Tibial nerve (tissue), 4 donors: ENCODE results near the gene PRPF6. TPM values are rescaled to one million over a fixed set of nuclear protein-coding genes. Genes with fewer than 3 reads are reported as not detected.
A peak's percentile ranks its signal among the peaks of the same experiment; 100 is the strongest.

Source experiments
- DNase-seq, 2 donors: peaks; one replicate each; pipeline ENCODE4 v3.0.0-alpha.2; 2019; ENCODE audit warnings: low spot score in 2 of 2
- H3K27ac ChIP-seq, 4 donors: fragments of 200-600 bp; sonication (generic) in 3 of 4; one replicate each; pipeline ENCODE4 v1.5.1; 2017 to 2019; ENCODE audit warnings: mild to moderate bottlenecking in 1 of 4
- H3K27me3 ChIP-seq, 2 donors: fragments of 200-600 bp; sonication (generic) in 1 of 2; one replicate each; pipeline versions ENCODE4 v1.5.1 to v1.6.0; 2017 to 2019
- H3K36me3 ChIP-seq, 3 donors: fragments of 200-600 bp; sonication (generic); one replicate each; pipeline ENCODE4 v1.5.1; 2018 to 2019
- H3K4me1 ChIP-seq, 4 donors: fragments of 200-600 bp; sonication (generic) in 3 of 4; one replicate each; pipeline ENCODE4 v1.5.1; 2017 to 2019
- H3K4me3 ChIP-seq, 4 donors: fragments of 200-600 bp; sonication (generic) in 3 of 4; one replicate each; pipeline ENCODE4 v1.5.1; 2017 to 2019; ENCODE audit warnings: mild to moderate bottlenecking in 1 of 4, moderate library complexity in 1 of 4
- H3K9me3 ChIP-seq, 4 donors: fragments of 200-600 bp; sonication (generic) in 3 of 4; one replicate each; pipeline ENCODE4 v1.5.1; 2017 to 2019
- EP300 ChIP-seq, 2 donors: sonication (generic); formaldehyde crosslinking; IDR thresholded peaks; one replicate each; pipeline ENCODE4 v1.6.1; 2017; ENCODE audit warnings: antibody characterized with exemption in 2 of 2, mild to moderate bottlenecking in 1 of 2
- POLR2A ChIP-seq, 2 donors: fragments of 450-650 bp; IDR thresholded peaks; one replicate each; pipeline ENCODE4 v1.6.1; 2017; ENCODE audit warnings: antibody characterized with exemption in 2 of 2, mild to moderate bottlenecking in 2 of 2, moderate library complexity in 2 of 2
- WGBS, 2 donors: methylation state at CpG; one replicate each; pipeline ENCODE4 v1.1.5; 2018; 5-methylcytosine and 5-hydroxymethylcytosine counted together
- total RNA-seq, 4 donors: library from RNA; depleted of rRNA; stranded (reverse); fragments of >200 nt; gene quantifications; one replicate each; pipeline ENCODE4 v1.1.0, GENCODE V29; 2016
- TF ChIP-seq, protein P1 (sequence below), 5 experiments: fragments of 200-600 bp in 3 of 5; fragments of 450-650 bp in 2 of 5; sonication (generic) in 3 of 5; IDR thresholded peaks; one replicate each; pipeline ENCODE4 v1.5.1; 2016 to 2019; ENCODE audit warnings: antibody characterized with exemption in 5 of 5, mild to moderate bottlenecking in 3 of 5, moderate library complexity in 2 of 5

The PRPF6 gene
- total RNA-seq, 4 donors from 2014 or later, result 70.5 to 77.0 (median 73.8) TPM

DNA sequence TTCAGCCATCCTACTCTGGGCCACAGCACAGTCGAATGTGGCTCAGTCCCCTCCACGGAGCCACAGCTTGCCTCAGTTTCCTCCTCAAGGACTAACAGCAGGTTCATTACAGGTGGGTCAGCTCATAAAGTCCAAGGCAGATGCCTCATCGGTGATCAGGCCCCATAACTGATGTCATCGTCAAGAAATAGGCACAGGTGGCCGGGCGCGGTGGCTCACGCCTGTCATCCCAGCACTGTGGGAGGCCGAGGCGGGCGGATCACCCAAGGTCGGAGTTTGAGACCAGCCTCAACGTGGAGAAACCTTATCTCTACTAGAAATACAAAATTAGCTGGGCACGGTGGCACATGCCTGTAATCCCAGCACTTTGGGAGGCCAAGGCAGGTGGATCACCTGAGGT, 28.2 kb upstream of the PRPF6 start:
- Histone ChIP-seq H3K4me3 (no peak overlapping the region), H3K27me3 (no peaks in the 10 kb centered on the region), H3K36me3 (no peaks in the 10 kb centered on the region), H3K9me3 (no peaks in the 10 kb centered on the region), H3K4me1 (peaks cover 0 to 89% (median 78%) of the 10 kb centered on the region in 4 donors), H3K27ac (peak overlapping the region in 3 of 4 donors; percentile 81 to 92 (median 90))
- TF ChIP-seq EP300 (IDR thresholded peaks at IDR 0.05) (no peak), POLR2A (IDR thresholded peaks at IDR 0.05) (no peak)
- TF ChIP-seq, protein P1, sequence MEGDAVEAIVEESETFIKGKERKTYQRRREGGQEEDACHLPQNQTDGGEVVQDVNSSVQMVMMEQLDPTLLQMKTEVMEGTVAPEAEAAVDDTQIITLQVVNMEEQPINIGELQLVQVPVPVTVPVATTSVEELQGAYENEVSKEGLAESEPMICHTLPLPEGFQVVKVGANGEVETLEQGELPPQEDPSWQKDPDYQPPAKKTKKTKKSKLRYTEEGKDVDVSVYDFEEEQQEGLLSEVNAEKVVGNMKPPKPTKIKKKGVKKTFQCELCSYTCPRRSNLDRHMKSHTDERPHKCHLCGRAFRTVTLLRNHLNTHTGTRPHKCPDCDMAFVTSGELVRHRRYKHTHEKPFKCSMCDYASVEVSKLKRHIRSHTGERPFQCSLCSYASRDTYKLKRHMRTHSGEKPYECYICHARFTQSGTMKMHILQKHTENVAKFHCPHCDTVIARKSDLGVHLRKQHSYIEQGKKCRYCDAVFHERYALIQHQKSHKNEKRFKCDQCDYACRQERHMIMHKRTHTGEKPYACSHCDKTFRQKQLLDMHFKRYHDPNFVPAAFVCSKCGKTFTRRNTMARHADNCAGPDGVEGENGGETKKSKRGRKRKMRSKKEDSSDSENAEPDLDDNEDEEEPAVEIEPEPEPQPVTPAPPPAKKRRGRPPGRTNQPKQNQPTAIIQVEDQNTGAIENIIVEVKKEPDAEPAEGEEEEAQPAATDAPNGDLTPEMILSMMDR (IDR thresholded peaks at IDR 0.05), result no peak
- no peak for DNase-seq
- 91% methylated on average over 14 of the region's 14 CpGs for WGBS, 2 donors

DNA sequence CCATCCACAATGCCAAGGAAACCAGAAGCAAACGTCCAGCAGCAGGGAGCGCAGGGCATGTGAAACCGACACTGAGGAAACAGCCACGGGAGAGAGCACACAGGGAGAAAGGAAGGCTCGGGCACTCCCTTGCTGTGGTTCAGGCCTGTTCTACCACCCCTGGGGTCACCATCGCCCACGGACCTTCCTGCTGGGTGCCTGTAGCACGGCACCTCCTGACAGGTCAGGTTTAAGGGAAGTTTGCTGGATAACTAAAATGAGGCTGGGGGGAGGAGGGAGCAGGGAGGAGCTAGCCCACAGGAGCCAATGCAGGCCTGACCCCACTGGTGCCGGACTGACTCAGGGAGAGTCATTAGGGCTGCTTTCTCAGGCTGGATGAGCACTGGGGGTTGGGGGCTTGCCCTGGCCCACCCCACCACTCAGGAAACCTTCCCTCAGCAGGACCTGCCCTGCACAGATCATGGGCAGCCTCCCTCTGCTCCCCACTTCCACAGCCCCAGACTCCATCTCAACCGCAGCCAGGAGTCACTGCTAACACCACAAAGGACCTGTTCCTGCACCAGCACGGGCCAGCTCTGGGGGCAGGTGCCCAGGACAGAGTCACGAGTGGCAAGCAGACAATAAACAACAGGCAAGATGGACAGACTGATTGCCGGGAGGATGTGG, 27.0 kb upstream of the PRPF6 start:
- WGBS, 2 donors, result 50 to 52% methylated on average over 13 of the region's 13 CpGs
- no peaks in the 10 kb centered on the region for H3K9me3 ChIP-seq
- H3K27me3 ChIP-seq, result no peaks in the 10 kb centered on the region
- H3K4me3 ChIP-seq, result no peak overlapping the region
- no peak for DNase-seq
- H3K27ac ChIP-seq, result peak overlapping the region in 2 of 4 donors; percentile 50 to 96
- peaks cover 0 to 83% (median 68%) of the 10 kb centered on the region in 4 donors for H3K4me1 ChIP-seq
- H3K36me3 ChIP-seq, result peaks cover 0 to 2% (median 0%) of the 10 kb centered on the region in 3 donors
- no peak for TF ChIP-seq POLR2A (IDR thresholded peaks at IDR 0.05)
- TF ChIP-seq EP300 (IDR thresholded peaks at IDR 0.05), result no peak
- TF ChIP-seq, protein P1 (IDR thresholded peaks at IDR 0.05), result no peak

DNA sequence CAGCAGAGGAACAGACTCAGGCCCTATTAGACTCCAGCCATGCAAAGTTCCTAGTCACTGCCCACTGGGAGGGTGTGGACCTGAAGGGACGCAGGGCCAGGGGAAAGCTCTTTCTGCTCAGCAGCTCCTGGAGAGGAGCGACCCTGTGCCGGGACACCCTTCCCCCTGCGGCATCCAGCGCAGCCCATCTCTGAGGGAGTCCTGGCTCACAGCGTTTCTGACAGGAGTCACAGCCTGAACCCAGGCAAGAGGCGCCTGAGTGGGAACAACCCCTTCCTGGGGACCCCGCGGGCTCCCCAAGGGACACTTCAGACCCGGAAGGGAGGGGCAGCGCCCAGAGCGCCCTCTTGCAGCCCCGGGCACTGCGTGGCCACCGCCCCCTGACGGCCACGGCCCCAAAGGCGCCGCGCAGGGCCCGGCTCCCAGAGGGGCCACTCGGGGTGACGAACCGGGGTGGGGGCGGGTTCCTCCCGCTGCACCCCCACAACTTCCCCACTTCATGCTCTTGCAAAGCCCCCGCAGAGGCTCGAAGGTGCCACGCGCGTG, 25.6 kb upstream of the PRPF6 start:
- DNase-seq, result no peak
- peak overlapping the region; percentile 89 to 97 (median 96) for H3K4me3 ChIP-seq
- peaks cover 0 to 68% (median 54%) of the 10 kb centered on the region in 4 donors for H3K4me1 ChIP-seq
- no peaks in the 10 kb centered on the region for H3K9me3 ChIP-seq
- peaks cover 0 to 17% (median 0%) of the 10 kb centered on the region in 3 donors for H3K36me3 ChIP-seq
- H3K27ac ChIP-seq, result peak overlapping the region; percentile 90 to 97 (median 95)
- no peak for TF ChIP-seq POLR2A (IDR thresholded peaks at IDR 0.05)
- TF ChIP-seq EP300 (IDR thresholded peaks at IDR 0.05), result no peak
- TF ChIP-seq, protein P1 (IDR thresholded peaks at IDR 0.05), result peak; percentile 22 to 46 (median 34)
- 0% methylated on average over 7 to 18 of the region's 31 CpGs for WGBS, 2 donors
- H3K27me3 ChIP-seq, result no peaks in the 10 kb centered on the region

DNA sequence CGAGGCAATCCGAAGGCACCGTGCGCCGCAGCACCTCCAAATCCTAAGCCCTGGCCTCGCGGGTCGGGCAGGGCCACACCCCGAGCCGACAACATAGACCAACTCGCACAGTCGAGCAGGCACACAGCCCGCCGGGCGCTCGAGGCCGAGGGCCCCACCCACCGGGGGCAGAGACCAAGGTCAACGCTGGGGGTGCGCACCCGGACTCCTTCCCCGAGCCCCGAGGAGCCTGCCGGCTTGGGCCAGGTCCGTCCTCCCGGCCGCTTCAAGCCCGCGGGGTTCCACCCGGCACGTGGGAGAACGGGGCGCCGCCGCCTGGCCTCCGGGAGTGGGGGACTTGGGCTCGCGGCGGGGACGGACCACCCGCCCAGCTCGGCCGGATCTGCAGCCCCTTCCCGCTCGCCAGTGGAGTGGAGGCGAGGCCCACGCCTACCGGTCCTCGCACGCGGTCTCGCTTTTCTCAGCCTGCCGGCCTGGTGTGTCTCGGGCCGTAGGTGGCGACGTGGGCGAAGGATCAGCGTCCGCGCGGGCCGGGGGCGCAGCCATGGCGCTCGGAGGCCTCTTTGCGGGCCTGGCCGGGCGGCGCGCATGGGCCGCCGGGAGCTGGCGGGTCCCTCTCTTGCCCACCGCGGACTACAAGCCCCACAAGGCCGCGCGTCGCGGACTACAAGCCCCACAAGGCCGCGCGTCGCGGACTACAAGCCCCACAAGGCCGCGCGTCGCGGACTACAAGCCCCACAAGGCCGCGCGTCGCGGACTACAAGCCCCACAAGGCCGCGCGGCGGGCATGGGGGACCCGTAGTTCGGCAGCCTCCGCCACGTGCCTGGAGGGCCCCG, 24.9 kb upstream of the PRPF6 start, which contains the start of gene UCKL1:
TSS of gene UCKL1 (minus strand) at position 590 of the 837 bp plus-strand sequence. CDS start at position 546, 44 bp downstream.
- peak within 1 kb of the TSS; percentile 89 to 97 (median 96) for H3K4me3 ChIP-seq
- TF ChIP-seq, protein P1 (IDR thresholded peaks at IDR 0.05), result peak in 2 of 5 experiments; percentile 4 to 5
- peak in 1 of 2 donors; percentile 83 for TF ChIP-seq EP300 (IDR thresholded peaks at IDR 0.05)
- TF ChIP-seq POLR2A (IDR thresholded peaks at IDR 0.05), result peak in 1 of 2 donors; percentile 81
- peaks cover 0 to 62% (median 47%) of the 10 kb centered on the region in 4 donors for H3K4me1 ChIP-seq
- no peaks in the 10 kb centered on the region for H3K27me3 ChIP-seq
- peak; percentile 86 to 88 for DNase-seq
- 1% methylated on average over 44 to 54 of the region's 105 CpGs for WGBS, 2 donors
- H3K9me3 ChIP-seq, result no peaks in the 10 kb centered on the region
- H3K36me3 ChIP-seq, result peaks cover 0 to 24% (median 0%) of the 10 kb centered on the region in 3 donors
- peak within 1 kb of the TSS; percentile 90 to 97 (median 95) for H3K27ac ChIP-seq
